Neural cell (in vitro differentiated cells): ENCODE data around the gene SSX5. TPM values are rescaled to one million over a fixed set of nuclear protein-coding genes. Genes with fewer than 3 reads are reported as not detected.
"Not testable (repeated sequence)": the region's sequence is repeated elsewhere in the genome, so short reads cannot be mapped to it uniquely, and the experiment has no call there.

Experiments
- H2AFZ ChIP-seq: fragments of 200-600, 300-800 bp; sonication (generic), shearing (Covaris generic); 2 replicates; pipeline ENCODE4 v1.6.0; 2014; ENCODE audit warnings: low read depth, mild to moderate bottlenecking, antibody characterized with exemption, low read length, moderate library complexity
- H3F3A ChIP-seq: fragments of 200-600 bp; shearing (Covaris generic); 2 replicates; pipeline ENCODE4 v1.6.1; 2016; ENCODE audit warnings: mild to moderate bottlenecking, moderate library complexity, mixed read lengths, antibody characterized with exemption, low read length; ENCODE audit not compliant: insufficient read depth, poor library complexity, severe bottlenecking
- H3K27ac ChIP-seq: fragments of 200-600, 300-800 bp; sonication (generic), shearing (Covaris generic); 2 replicates; pipeline ENCODE4 v1.5.1; 2014; ENCODE audit warnings: mild to moderate bottlenecking, low read length, moderate library complexity
- H3K27me3 ChIP-seq: fragments of 300-800, 200-600 bp; sonication (generic), shearing (Covaris generic); 2 replicates; pipeline ENCODE4 v1.6.0; 2014; ENCODE audit warnings: mild to moderate bottlenecking, low read depth, low read length, moderate library complexity; ENCODE audit not compliant: insufficient read depth
- H3K36me3 ChIP-seq: fragments of 300-800, 200-600 bp; sonication (generic), shearing (Covaris generic); 2 replicates; pipeline ENCODE4 v1.5.1; 2014; ENCODE audit warnings: mild to moderate bottlenecking, antibody characterized with exemption, low read length, moderate library complexity; ENCODE audit not compliant: insufficient read depth
- H3K4me2 ChIP-seq: fragments of 300-800, 200-600 bp; sonication (generic), shearing (Covaris generic); 2 replicates; pipeline ENCODE4 v1.6.0; 2014; ENCODE audit warnings: mild to moderate bottlenecking, low read length
- H3K4me3 ChIP-seq: fragments of 300-800, 200-600 bp; sonication (generic), shearing (Covaris generic); 2 replicates; pipeline ENCODE4 v1.5.1; 2014; ENCODE audit warnings: mild to moderate bottlenecking, low read length, moderate library complexity
- H3K79me2 ChIP-seq: fragments of 200-600 bp; shearing (Covaris generic); replicated peaks from 2 replicates; pipeline ENCODE4 v1.6.0; 2014; ENCODE audit warnings: mild to moderate bottlenecking, low read length, moderate library complexity; ENCODE audit not compliant: insufficient read depth
- H3K9ac ChIP-seq: fragments of 300-800, 200-600 bp; sonication (generic), shearing (Covaris generic); 2 replicates; pipeline ENCODE4 v1.6.1; 2016; ENCODE audit warnings: mild to moderate bottlenecking, low read length, mixed read lengths
- H3K9me2 ChIP-seq: fragments of 200-600 bp; shearing (Covaris generic); 2 replicates; pipeline ENCODE4 v1.6.1; 2016; ENCODE audit warnings: mild to moderate bottlenecking, low read length, mixed read lengths; ENCODE audit not compliant: insufficient read depth
- H3K9me3 ChIP-seq: fragments of 200-600, 300-800 bp; sonication (generic), shearing (Covaris generic); 2 replicates; pipeline ENCODE4 v1.6.1; 2016; ENCODE audit warnings: mild to moderate bottlenecking, mixed run types, low read length, moderate library complexity, mixed read lengths
- H4K20me1 ChIP-seq: fragments of 200-600 bp; shearing (Covaris generic); 2 replicates; pipeline ENCODE4 v1.6.1; 2016; ENCODE audit warnings: mild to moderate bottlenecking, mixed run types; ENCODE audit not compliant: insufficient read depth
- CTCF ChIP-seq: fragments of 450-650 bp; IDR thresholded peaks from 2 replicates; pipeline ENCODE4 v1.5.1; 2014; ENCODE audit warnings: antibody characterized with exemption, mild to moderate bottlenecking, moderate library complexity; ENCODE audit not compliant: poor library complexity, severe bottlenecking
- EP300 ChIP-seq: fragments of 450-650 bp; conservative IDR thresholded peaks from 2 replicates; pipeline ENCODE4 v1.6.1; 2014; ENCODE audit warnings: antibody characterized with exemption, mild to moderate bottlenecking, moderate library complexity; ENCODE audit not compliant: poor library complexity, severe bottlenecking
- EZH2 ChIP-seq: fragments of 200-600, 300-800 bp; shearing (Covaris generic), sonication (generic); IDR thresholded peaks from 2 replicates; pipeline ENCODE4 v1.6.1; 2014; ENCODE audit warnings: antibody characterized with exemption, low read length, borderline replicate concordance, mild to moderate bottlenecking; ENCODE audit not compliant: insufficient read depth, poor library complexity, severe bottlenecking
- MXI1 ChIP-seq: fragments of 450-650 bp; conservative IDR thresholded peaks from 2 replicates; pipeline ENCODE4 v1.6.1; 2014; ENCODE audit warnings: antibody characterized with exemption, mild to moderate bottlenecking; ENCODE audit not compliant: poor library complexity, severe bottlenecking
- POLR2AphosphoS5 ChIP-seq: IDR thresholded peaks from 2 replicates; pipeline ENCODE4 v1.6.1; 2012
- RAD21 ChIP-seq: fragments of 450-650 bp; conservative IDR thresholded peaks from 2 replicates; pipeline ENCODE4 v1.6.1; 2014; ENCODE audit warnings: antibody characterized with exemption, mild to moderate bottlenecking, moderate library complexity
- SMC3 ChIP-seq: fragments of 450-650 bp; conservative IDR thresholded peaks from 2 replicates; pipeline ENCODE4 v1.6.1; 2014; ENCODE audit warnings: antibody characterized with exemption, mild to moderate bottlenecking, moderate library complexity; ENCODE audit not compliant: poor library complexity
- TAF1 ChIP-seq: IDR thresholded peaks from 2 replicates; pipeline ENCODE4 v1.6.1; 2012; ENCODE audit warnings: low read depth
- polyA plus RNA-seq: library from polyadenylated mRNA; depleted of rRNA; stranded (reverse); fragments of >200 nt; gene quantifications from 2 replicates; pipeline ENCODE4 v1.2.3, GENCODE V29; 2014
- TF ChIP-seq, protein P1 (sequence below): IDR thresholded peaks from 2 replicates; pipeline ENCODE4 v1.6.1; 2012; ENCODE audit warnings: borderline replicate concordance

Gene SSX5
- polyA plus RNA-seq, 1 donor from 2014 or later, result not detected

GRCh38 chrX:48154796-48155195, 41.8 kb downstream of the SSX5 start:
- no peaks in the 10 kb centered on the region for H4K20me1 ChIP-seq
- no peaks in the 10 kb centered on the region for H3K36me3 ChIP-seq
- no peak overlapping the region for H3K9ac ChIP-seq
- no peak overlapping the region for H3K4me2 ChIP-seq
- no peak for TF ChIP-seq TAF1
- no peak for TF ChIP-seq RAD21
- TF ChIP-seq, protein P1, sequence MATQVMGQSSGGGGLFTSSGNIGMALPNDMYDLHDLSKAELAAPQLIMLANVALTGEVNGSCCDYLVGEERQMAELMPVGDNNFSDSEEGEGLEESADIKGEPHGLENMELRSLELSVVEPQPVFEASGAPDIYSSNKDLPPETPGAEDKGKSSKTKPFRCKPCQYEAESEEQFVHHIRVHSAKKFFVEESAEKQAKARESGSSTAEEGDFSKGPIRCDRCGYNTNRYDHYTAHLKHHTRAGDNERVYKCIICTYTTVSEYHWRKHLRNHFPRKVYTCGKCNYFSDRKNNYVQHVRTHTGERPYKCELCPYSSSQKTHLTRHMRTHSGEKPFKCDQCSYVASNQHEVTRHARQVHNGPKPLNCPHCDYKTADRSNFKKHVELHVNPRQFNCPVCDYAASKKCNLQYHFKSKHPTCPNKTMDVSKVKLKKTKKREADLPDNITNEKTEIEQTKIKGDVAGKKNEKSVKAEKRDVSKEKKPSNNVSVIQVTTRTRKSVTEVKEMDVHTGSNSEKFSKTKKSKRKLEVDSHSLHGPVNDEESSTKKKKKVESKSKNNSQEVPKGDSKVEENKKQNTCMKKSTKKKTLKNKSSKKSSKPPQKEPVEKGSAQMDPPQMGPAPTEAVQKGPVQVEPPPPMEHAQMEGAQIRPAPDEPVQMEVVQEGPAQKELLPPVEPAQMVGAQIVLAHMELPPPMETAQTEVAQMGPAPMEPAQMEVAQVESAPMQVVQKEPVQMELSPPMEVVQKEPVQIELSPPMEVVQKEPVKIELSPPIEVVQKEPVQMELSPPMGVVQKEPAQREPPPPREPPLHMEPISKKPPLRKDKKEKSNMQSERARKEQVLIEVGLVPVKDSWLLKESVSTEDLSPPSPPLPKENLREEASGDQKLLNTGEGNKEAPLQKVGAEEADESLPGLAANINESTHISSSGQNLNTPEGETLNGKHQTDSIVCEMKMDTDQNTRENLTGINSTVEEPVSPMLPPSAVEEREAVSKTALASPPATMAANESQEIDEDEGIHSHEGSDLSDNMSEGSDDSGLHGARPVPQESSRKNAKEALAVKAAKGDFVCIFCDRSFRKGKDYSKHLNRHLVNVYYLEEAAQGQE, result no peak
- TF ChIP-seq EZH2, result no peak
- TF ChIP-seq POLR2AphosphoS5, result no peak
- no peak for TF ChIP-seq MXI1
- no peak for TF ChIP-seq CTCF
- no peak for TF ChIP-seq SMC3
- no peak for TF ChIP-seq EP300
- H3K9me2 ChIP-seq, result no peaks in the 10 kb centered on the region
- no peaks in the 10 kb centered on the region for H3K27me3 ChIP-seq
- no peaks in the 10 kb centered on the region for H3F3A ChIP-seq
- H3K4me3 ChIP-seq, result no peak overlapping the region
- no peaks in the 10 kb centered on the region for H3K79me2 ChIP-seq
- no peaks in the 10 kb centered on the region for H3K9me3 ChIP-seq
- H2AFZ ChIP-seq, result no peak overlapping the region
- no peak overlapping the region for H3K27ac ChIP-seq

- no peak for TF ChIP-seq MXI1
- no peaks in the 10 kb centered on the region for H3K27me3 ChIP-seq
- H3K4me2 ChIP-seq, result no peak overlapping the region
- no peaks in the 10 kb centered on the region for H3K9me2 ChIP-seq
- no peaks in the 10 kb centered on the region for H3K9me3 ChIP-seq
- H3K79me2 ChIP-seq, result no peaks in the 10 kb centered on the region
- no peak overlapping the region for H3K27ac ChIP-seq
- H3F3A ChIP-seq, result no peaks in the 10 kb centered on the region
- no peak overlapping the region for H3K4me3 ChIP-seq
- no peaks in the 10 kb centered on the region for H4K20me1 ChIP-seq
- H3K9ac ChIP-seq, result no peak overlapping the region
- no peaks in the 10 kb centered on the region for H3K36me3 ChIP-seq
- H2AFZ ChIP-seq, result no peak overlapping the region
Observed at GRCh38 chrX:48153769-48154168, 42.8 kb downstream of the SSX5 start.

GRCh38 chrX:48142697-48143096, 53.9 kb downstream of the SSX5 start:
- H3K27me3 ChIP-seq, H4K20me1 ChIP-seq, H3K4me3 ChIP-seq, H3K9me3 ChIP-seq, H3K9ac ChIP-seq, H3K79me2 ChIP-seq, H3K4me2 ChIP-seq, H3F3A ChIP-seq, H3K9me2 ChIP-seq, H3K27ac ChIP-seq, H3K36me3 ChIP-seq, H2AFZ ChIP-seq: not testable (repeated sequence)

GRCh38 chrX:48141810-48142508, 54.6 kb downstream of the SSX5 start:
- not testable (repeated sequence) for H3K4me2 ChIP-seq, H3K4me3 ChIP-seq, H3K9me3 ChIP-seq, H3K79me2 ChIP-seq, H3K36me3 ChIP-seq, H3K9ac ChIP-seq, H3K27ac ChIP-seq, H3K9me2 ChIP-seq, H3F3A ChIP-seq, H3K27me3 ChIP-seq, H2AFZ ChIP-seq, H4K20me1 ChIP-seq

GRCh38 chrX:48139076-48139475, 57.5 kb downstream of the SSX5 start:
- not testable (repeated sequence) for H3K9ac ChIP-seq, H3K27ac ChIP-seq, H3K9me2 ChIP-seq, H4K20me1 ChIP-seq, H3K9me3 ChIP-seq, H3K4me2 ChIP-seq, H3K4me3 ChIP-seq, H3K36me3 ChIP-seq, H3K79me2 ChIP-seq, H2AFZ ChIP-seq, H3K27me3 ChIP-seq, H3F3A ChIP-seq
